Activated CD4-positive, alpha-beta memory T cell treated with anti-CD3 and anti-CD28 coated beads, Interleukin-2, amount 10 ng/mL, durations not matched to agents 7 days and 5 days (primary cell): Measurements from ENCODE around the gene ELP5. TPM values are rescaled to one million over a fixed set of nuclear protein-coding genes. Genes with fewer than 3 reads are reported as not detected.
A peak's percentile ranks its signal among the peaks of the same experiment; 100 is the strongest.

ENCODE experiments used
- CTCF ChIA-PET: fragments of 350-600 bp; sonication (Branson Sonifier 250); formaldehyde crosslinking; loops from one replicate; lab custom pipeline; 2021; ENCODE audit warnings: antibody characterized with exemption, inconsistent platforms; lab: Charles Lee
- POLR2A ChIA-PET: fragments of 350-600 bp; sonication (Branson Sonifier 250); formaldehyde crosslinking; loops from one replicate; lab custom pipeline; 2021; ENCODE audit warnings: antibody characterized with exemption; lab: Charles Lee
- DNase-seq: peaks from one replicate; pipeline ENCODE4 v3.0.0-alpha.2; 2020
- H3K27ac Mint-ChIP-seq: one replicate; pipeline ENCODE4 v1.8.0; 2021; ENCODE audit warnings: mild to moderate bottlenecking, mixed read lengths
- H3K27me3 Mint-ChIP-seq: one replicate; pipeline ENCODE4 v1.8.0; 2021; ENCODE audit warnings: mixed read lengths
- H3K36me3 Mint-ChIP-seq: one replicate; pipeline ENCODE4 v1.8.0; 2021; ENCODE audit warnings: low read depth, mixed read lengths
- H3K4me1 Mint-ChIP-seq: one replicate; pipeline ENCODE4 v1.8.0; 2021; ENCODE audit warnings: mixed read lengths
- H3K4me3 Mint-ChIP-seq: one replicate; pipeline ENCODE4 v1.8.0; 2021; ENCODE audit warnings: mild to moderate bottlenecking, mixed read lengths
- H3K9me3 Mint-ChIP-seq: one replicate; pipeline ENCODE4 v1.8.0; 2021; ENCODE audit warnings: mixed read lengths
- total RNA-seq, 2 experiments: library from RNA; stranded (reverse); gene quantifications; one replicate each; pipeline ENCODE4 v1.2.3, GENCODE V29; 2021

The ELP5 gene
- total RNA-seq, 2 experiments from 2014 or later, result 40.4 to 42.1 TPM

GRCh38 chr17:7295230-7296180 lies 43.5 kb downstream of the ELP5 start:
- Mint-ChIP-seq H3K27me3 (peaks cover 40% of the 10 kb centered on the region), H3K36me3 (no peaks in the 10 kb centered on the region), H3K9me3 (no peaks in the 10 kb centered on the region), H3K4me1 (peaks cover 29% of the 10 kb centered on the region), H3K4me3 (peak overlapping the region; percentile 69), H3K27ac (peak overlapping the region; percentile 40)
- ChIA-PET POLR2A (interaction anchor here (0.9 to 1.8 kb wide), 4 partner anchors 41 to 77 kb away, joined by 3 to 10 read pairs (median 6); partner anchors contain the start of genes ACADVL, ACAP1 and DLG4), CTCF (interaction anchor here (0.6 to 2.8 kb wide), 21 partner anchors 10 to 453 kb away, joined by 3 to 61 read pairs (median 5); partner anchors contain the start of genes ACADVL, ACAP1, DLG4 and GABARAP)
- DNase-seq, result no peak

GRCh38 chr17:7296189-7296861 lies 44.3 kb downstream of the ELP5 start:
- Mint-ChIP-seq H3K4me1 (peaks cover 29% of the 10 kb centered on the region), H3K27me3 (peaks cover 40% of the 10 kb centered on the region), H3K9me3 (no peaks in the 10 kb centered on the region), H3K36me3 (no peaks in the 10 kb centered on the region), H3K27ac (no peak overlapping the region), H3K4me3 (no peak overlapping the region)
- ChIA-PET CTCF (interaction anchor here (0.6 to 2.8 kb wide), 30 partner anchors 8 to 453 kb away, joined by 3 to 61 read pairs (median 4); partner anchors contain the start of genes ACADVL, ACAP1, CTDNEP1 and DLG4), POLR2A (interaction anchor here (0.7 to 1.8 kb wide), 5 partner anchors 40 to 78 kb away, joined by 3 to 10 read pairs (median 3); partner anchors contain the start of genes ACADVL, ACAP1 and DLG4)
- DNase-seq, result peak; percentile 71

- peaks cover 13% of the 10 kb centered on the region for H3K4me1 Mint-ChIP-seq
- peaks cover 10% of the 10 kb centered on the region for H3K27me3 Mint-ChIP-seq
- DNase-seq, result no peak
- ChIA-PET CTCF (interaction anchor here (1.1 kb wide), 1 partner anchor 83 kb away, joined by 3 read pairs; no protein-coding TSS in a partner anchor), POLR2A (no interaction called here)
- no peaks in the 10 kb centered on the region for H3K9me3 Mint-ChIP-seq
- no peak overlapping the region for H3K27ac Mint-ChIP-seq
- peaks cover 11% of the 10 kb centered on the region for H3K36me3 Mint-ChIP-seq
- H3K4me3 Mint-ChIP-seq, result no peak overlapping the region
Observed at GRCh38 chr17:7304179-7304578, 52.2 kb downstream of the ELP5 start.

GRCh38 chr17:7306911-7307685 lies 55.1 kb downstream of the ELP5 start, which contains the start of gene EIF5A:
TSS of gene EIF5A (plus strand) at chr17:7307628. CDS start at chr17:7309636, 2,008 bp downstream.
- CTCF ChIA-PET, result no interaction called here
- DNase-seq, result peak; percentile 100
- peaks cover 40% of the 10 kb centered on the region for H3K4me1 Mint-ChIP-seq
- peaks cover 38% of the 10 kb centered on the region for H3K36me3 Mint-ChIP-seq
- no peaks in the 10 kb centered on the region for H3K27me3 Mint-ChIP-seq
- peak within 1 kb of the TSS; percentile 90 for H3K4me3 Mint-ChIP-seq
- H3K27ac Mint-ChIP-seq, result peak within 1 kb of the TSS; percentile 100
- POLR2A ChIA-PET, result interaction anchor here (1.4 to 1.7 kb wide), 2 partner anchors 8 to 10 kb away, joined by 4 read pairs; partner anchors contain the start of gene GPS2
- no peaks in the 10 kb centered on the region for H3K9me3 Mint-ChIP-seq

GRCh38 chr17:7307686-7308624 lies 55.9 kb downstream of the ELP5 start:
- peak overlapping the region; percentile 100 for H3K27ac Mint-ChIP-seq
- no peaks in the 10 kb centered on the region for H3K9me3 Mint-ChIP-seq
- H3K27me3 Mint-ChIP-seq, result no peaks in the 10 kb centered on the region
- ChIA-PET CTCF (no interaction called here), POLR2A (interaction anchor here (0.8 to 11.2 kb wide), 16 partner anchors 9 to 379 kb away, joined by 3 to 109 read pairs (median 4); partner anchors contain the start of genes ACAP1, CTDNEP1, GABARAP and MPDU1)
- peak overlapping the region; percentile 90 for H3K4me3 Mint-ChIP-seq
- H3K4me1 Mint-ChIP-seq, result peaks cover 49% of the 10 kb centered on the region
- peaks cover 46% of the 10 kb centered on the region for H3K36me3 Mint-ChIP-seq
- peak; percentile 62 for DNase-seq

- H3K27ac Mint-ChIP-seq, result peak overlapping the region; percentile 94
- ChIA-PET POLR2A (interaction anchor here (0.6 to 11.2 kb wide), 18 partner anchors 9 to 378 kb away, joined by 3 to 109 read pairs (median 4); partner anchors contain the start of genes ACAP1, CTDNEP1, GABARAP and MPDU1), CTCF (no interaction called here)
- H3K36me3 Mint-ChIP-seq, result peaks cover 54% of the 10 kb centered on the region
- H3K9me3 Mint-ChIP-seq, result no peaks in the 10 kb centered on the region
- peaks cover 57% of the 10 kb centered on the region for H3K4me1 Mint-ChIP-seq
- H3K4me3 Mint-ChIP-seq, result peak overlapping the region; percentile 82
- no peaks in the 10 kb centered on the region for H3K27me3 Mint-ChIP-seq
- DNase-seq, result peak; percentile 84
Observed at GRCh38 chr17:7308625-7309433, 56.8 kb downstream of the ELP5 start.

Other genes with a start within 250 kb of the ELP5 start
- gene RNASEK, start 239.6 kb upstream of the ELP5 start, total RNA-seq, result 100 to 1,000 TPM; 187 to 194 TPM
- under 1 TPM; 0.80 to 0.88 TPM for gene BCL6B, start 229.2 kb upstream of the ELP5 start, total RNA-seq
- gene SLC16A13, start 216.2 kb upstream of the ELP5 start, total RNA-seq, result 10 to 100 TPM; 26.8 to 28.9 TPM
- under 1 TPM; 0.35 to 0.73 TPM for gene SLC16A11, start 208.1 kb upstream of the ELP5 start, total RNA-seq
- gene CLEC10A, start 172.0 kb upstream of the ELP5 start, total RNA-seq, result not detected
- not detected for gene ASGR2, start 137.4 kb upstream of the ELP5 start, total RNA-seq
- under 1 TPM; 0.60 to 0.73 TPM for gene ASGR1, start 72.8 kb upstream of the ELP5 start, total RNA-seq
- 1 to 10 TPM; 5.2 to 5.3 TPM for gene DLG4, start 32.4 kb upstream of the ELP5 start, total RNA-seq
- gene ACADVL, start 32.3 kb upstream of the ELP5 start, total RNA-seq, result 100 to 1,000 TPM; 364 to 370 TPM
- gene DVL2, start 17.7 kb upstream of the ELP5 start, total RNA-seq, result 10 to 100 TPM; 47.2 to 49.1 TPM
- gene PHF23, start 12.8 kb upstream of the ELP5 start, total RNA-seq, result 10 to 100 TPM; 45.9 to 53.1 TPM
- gene GABARAP, start 9.8 kb upstream of the ELP5 start, total RNA-seq, result 100 to 1,000 TPM; 303 to 313 TPM
- 100 to 1,000 TPM; 170 to 175 TPM for gene CTDNEP1, start 481 bp upstream of the ELP5 start, total RNA-seq
- under 1 TPM; 0.15 to 0.80 TPM for gene CLDN7, start 10.3 kb downstream of the ELP5 start, total RNA-seq
- not detected for gene SLC2A4, start 29.5 kb downstream of the ELP5 start, total RNA-seq
- gene YBX2, start 42.4 kb downstream of the ELP5 start, total RNA-seq, result 1 to 10 TPM; 1.5 to 1.6 TPM
- gene EIF5A, start 55.4 kb downstream of the ELP5 start, total RNA-seq, result 100 to 1,000 TPM; 419 to 420 TPM
- 10 to 100 TPM; 69.8 to 74.7 TPM for gene GPS2, start 63.1 kb downstream of the ELP5 start, total RNA-seq
- gene NEURL4, start 77.1 kb downstream of the ELP5 start, total RNA-seq, result 10 to 100 TPM; 28.4 to 31.2 TPM
- gene ACAP1, start 84.3 kb downstream of the ELP5 start, total RNA-seq, result 100 to 1,000 TPM; 682 to 709 TPM
- 1 to 10 TPM; 5.8 to 5.9 TPM for gene KCTD11, start 99.9 kb downstream of the ELP5 start, total RNA-seq
- not detected for gene TMEM95, start 102.9 kb downstream of the ELP5 start, total RNA-seq
- gene TNK1, start 128.9 kb downstream of the ELP5 start, total RNA-seq, result under 1 TPM; 0.25 to 0.86 TPM
- 100 to 1,000 TPM; 149 to 156 TPM for gene PLSCR3, start 142.3 kb downstream of the ELP5 start, total RNA-seq
- 10 to 100 TPM; 73.2 to 77.0 TPM for gene TMEM256, start 151.9 kb downstream of the ELP5 start, total RNA-seq
- gene NLGN2, start 155.6 kb downstream of the ELP5 start, total RNA-seq, result 1 to 10 TPM; 3.2 to 3.7 TPM
- not detected for gene SPEM1, start 168.1 kb downstream of the ELP5 start, total RNA-seq
- not detected for gene SPEM2, start 173.4 kb downstream of the ELP5 start, total RNA-seq
- not detected for gene SPEM3, start 176.6 kb downstream of the ELP5 start, total RNA-seq
- 10 to 100 TPM; 18.0 TPM for gene TMEM102, start 183.2 kb downstream of the ELP5 start, total RNA-seq
- gene FGF11, start 187.3 kb downstream of the ELP5 start, total RNA-seq, result 10 to 100 TPM in 1 of 2 experiments, 1 to 10 TPM in 1; 8.9 to 10.8 TPM
- 10 to 100 TPM; 13.0 to 14.6 TPM for gene CHRNB1, start 192.8 kb downstream of the ELP5 start, total RNA-seq
- 10 to 100 TPM; 27.4 to 27.9 TPM for gene ZBTB4, start 227.4 kb downstream of the ELP5 start, total RNA-seq
- gene SLC35G6, start 229.2 kb downstream of the ELP5 start, total RNA-seq, result not detected
- 100 to 1,000 TPM; 169 to 172 TPM for gene POLR2A, start 232.2 kb downstream of the ELP5 start, total RNA-seq